Fibroblast of pulmonary artery (primary cell): Measurements from ENCODE around the gene PER1.

Experiments used
- DNase-seq: peaks from one replicate; pipeline ENCODE4 v3.0.0-alpha.2; 2010; ENCODE audit warnings: low read depth
- H3K4me3 ChIP-seq: replicated peaks from 2 replicates; pipeline ENCODE4 v1.5.1; 2011; ENCODE audit warnings: low read depth, mild to moderate bottlenecking, control low read depth, low read length, moderate library complexity
- CTCF ChIP-seq: IDR thresholded peaks from 2 replicates; pipeline ENCODE4 v1.5.1; 2011; ENCODE audit warnings: mild to moderate bottlenecking, control low read depth, low read length, inconsistent platforms; ENCODE audit errors: missing control alignments

The PER1 gene

GRCh38 chr17:8117980-8118768, 34.0 kb downstream of the PER1 start, which contains the start of gene ALOXE3:
TSS of gene ALOXE3 (minus strand) at chr17:8118514. CDS start at chr17:8117990, 524 bp downstream.
- peak; percentile 46 for DNase-seq
- H3K4me3 ChIP-seq: peak within 1 kb of the TSS; percentile 68
- no peak for TF ChIP-seq CTCF

- DNase-seq: no peak
- no peak for TF ChIP-seq CTCF
- H3K4me3 ChIP-seq: peak overlapping the region; percentile 68
Observed at GRCh38 chr17:8117367-8117979, 34.7 kb downstream of the PER1 start.

- no peak overlapping the region for H3K4me3 ChIP-seq
- DNase-seq: no peak
- no peak for TF ChIP-seq CTCF
Observed at GRCh38 chr17:8116776-8117175, 35.4 kb downstream of the PER1 start.

- H3K4me3 ChIP-seq: no peak overlapping the region
- no peak for TF ChIP-seq CTCF
- no peak for DNase-seq
Observed at GRCh38 chr17:8110907-8111306, 41.3 kb downstream of the PER1 start.

- no peak overlapping the region for H3K4me3 ChIP-seq
- no peak for DNase-seq
- TF ChIP-seq CTCF: no peak
Observed at GRCh38 chr17:8110456-8110804, 41.8 kb downstream of the PER1 start.

- peak overlapping the region; percentile 36 for H3K4me3 ChIP-seq
- DNase-seq: peak; percentile 42
- TF ChIP-seq CTCF: peak; percentile 76
Observed at GRCh38 chr17:8109661-8110455, 42.3 kb downstream of the PER1 start.
